Activated T-cell treated with anti-CD3 and anti-CD28 coated beads, Interleukin-2, amount 50 U/mL, for 4 hours (primary cell): ENCODE measurements around the gene OR14C36. TPM values are rescaled to one million over a fixed set of nuclear protein-coding genes. Genes with fewer than 3 reads are reported as not detected.

Source experiments
- ATAC-seq, 2 donors: fragments of 200-7000 bp; cut with Tn5 transposase; one replicate each; pipeline ENCODE4 v1.10.0; 2021
- DNase-seq: peaks from one replicate; pipeline ENCODE4 v3.0.0-alpha.2; 2020
- H3K27me3 Mint-ChIP-seq: one replicate; pipeline ENCODE4 v1.8.0; 2021; ENCODE audit warnings: low read depth, mixed read lengths
- H3K36me3 Mint-ChIP-seq: one replicate; pipeline ENCODE4 v1.8.0; 2022; ENCODE audit warnings: mixed read lengths; ENCODE audit not compliant: insufficient read depth
- H3K4me1 Mint-ChIP-seq: one replicate; pipeline ENCODE4 v1.8.0; 2021; ENCODE audit warnings: low read depth, mixed read lengths
- H3K4me3 Mint-ChIP-seq: one replicate; pipeline ENCODE4 v1.8.0; 2021; ENCODE audit warnings: mild to moderate bottlenecking, moderate library complexity, mixed read lengths
- H3K9me3 Mint-ChIP-seq: one replicate; pipeline ENCODE4 v1.8.0; 2021; ENCODE audit warnings: mixed read lengths
- total RNA-seq, 3 donors: library from RNA; stranded (reverse); gene quantifications; one replicate each; pipeline ENCODE4 v1.2.1, GENCODE V29; 2021

OR14C36 gene
- total RNA-seq, 3 donors from 2014 or later = not detected

DNA sequence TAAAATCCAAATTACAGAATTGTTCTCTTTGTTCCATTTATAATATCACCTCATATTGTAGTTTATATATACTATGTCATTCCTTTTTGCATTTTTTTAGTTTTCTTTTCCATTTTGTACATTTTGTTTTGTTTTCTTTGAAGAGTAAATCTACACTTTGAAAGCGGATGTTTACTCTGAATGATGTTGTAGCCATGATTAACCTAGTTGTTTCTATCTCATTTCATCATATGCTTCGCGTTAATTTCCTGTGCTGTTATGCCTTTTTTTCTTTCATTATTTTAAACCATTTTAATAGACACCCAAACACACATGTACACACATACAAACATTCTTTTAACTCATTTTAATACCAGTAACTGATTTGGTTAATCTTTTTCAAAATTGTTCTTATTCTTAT is 32.3 kb downstream of the OR14C36 start:
- Mint-ChIP-seq H3K4me3 (no peak overlapping the region), H3K4me1 (no peaks in the 10 kb centered on the region), H3K9me3 (no peaks in the 10 kb centered on the region), H3K27me3 (peaks cover 2% of the 10 kb centered on the region), H3K36me3 (no peaks in the 10 kb centered on the region)
- no peak for ATAC-seq
- no peak for DNase-seq

DNA sequence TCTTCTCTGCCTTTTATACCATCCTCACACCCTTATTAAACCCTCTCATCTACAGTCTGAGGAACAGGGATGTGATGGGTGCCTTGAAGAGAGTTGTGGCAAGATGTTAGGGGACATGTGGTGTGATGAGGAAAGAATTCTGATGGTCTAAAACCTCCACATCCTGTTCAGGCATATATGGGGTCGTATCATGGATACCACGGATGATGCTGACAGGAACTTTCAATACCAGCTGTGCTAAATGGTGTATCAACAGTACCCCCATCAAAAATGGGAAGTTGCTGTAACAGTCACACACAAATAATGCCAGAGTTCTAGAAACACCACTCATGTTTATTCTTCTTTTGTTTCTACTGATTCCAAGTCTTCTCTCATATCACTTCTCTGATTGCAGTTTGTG is 39.9 kb downstream of the OR14C36 start:
- no peak overlapping the region for H3K4me3 Mint-ChIP-seq
- H3K9me3 Mint-ChIP-seq = no peaks in the 10 kb centered on the region

DNA sequence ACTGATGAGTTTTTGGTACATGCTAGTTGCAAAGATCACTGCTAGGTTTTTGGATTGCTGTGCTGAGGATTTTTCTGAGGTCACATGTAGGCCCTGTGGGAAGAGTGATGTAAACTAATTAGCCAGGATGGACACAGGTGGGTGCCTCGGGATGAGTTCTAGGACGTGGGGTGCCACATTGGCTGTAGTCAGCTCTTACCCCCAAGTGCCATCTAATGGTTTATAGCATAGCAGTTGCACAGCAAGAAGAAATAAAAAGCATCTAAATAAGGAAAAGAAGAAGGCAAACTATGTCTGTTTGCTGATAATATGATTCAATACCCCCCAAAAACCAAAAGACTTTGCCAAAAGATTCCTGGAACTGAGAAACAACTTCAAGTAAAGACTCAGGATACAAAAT is 44.5 kb downstream of the OR14C36 start:
- DNase-seq (no peak), ATAC-seq (no peak)
- Mint-ChIP-seq H3K27me3 (peaks cover 12% of the 10 kb centered on the region), H3K9me3 (no peaks in the 10 kb centered on the region), H3K4me1 (no peaks in the 10 kb centered on the region), H3K36me3 (no peaks in the 10 kb centered on the region), H3K4me3 (no peak overlapping the region)

More for the DNA sequence above, 39.9 kb downstream of the OR14C36 start:
- peaks cover 7% of the 10 kb centered on the region for H3K27me3 Mint-ChIP-seq
- no peaks in the 10 kb centered on the region for H3K4me1 Mint-ChIP-seq
- DNase-seq (no peak), ATAC-seq (no peak)
- no peaks in the 10 kb centered on the region for H3K36me3 Mint-ChIP-seq

Other genes with a start within 250 kb of the OR14C36 start
- gene OR2M5, start 203.6 kb upstream of the OR14C36 start, total RNA-seq = not detected
- not detected for gene OR2M2, start 174.0 kb upstream of the OR14C36 start, total RNA-seq
- not detected for gene OR2M3, start 151.5 kb upstream of the OR14C36 start, total RNA-seq
- not detected for gene OR2M4, start 117.4 kb upstream of the OR14C36 start, total RNA-seq
- gene OR2T33, start 70.8 kb upstream of the OR14C36 start, total RNA-seq = not detected
- not detected for gene OR2T12, start 45.4 kb upstream of the OR14C36 start, total RNA-seq
- gene OR2M7, start 24.2 kb upstream of the OR14C36 start, total RNA-seq = not detected
- not detected for gene OR2T4, start 12.9 kb downstream of the OR14C36 start, total RNA-seq
- gene OR2T6, start 27.0 kb downstream of the OR14C36 start, total RNA-seq = not detected
- not detected for gene OR2T1, start 54.3 kb downstream of the OR14C36 start, total RNA-seq
- not detected for gene OR2T2, start 96.9 kb downstream of the OR14C36 start, total RNA-seq
- not detected for gene OR2T3, start 124.6 kb downstream of the OR14C36 start, total RNA-seq
- not detected for gene OR2T5, start 139.8 kb downstream of the OR14C36 start, total RNA-seq
- gene OR2G6, start 159.3 kb downstream of the OR14C36 start, total RNA-seq = not detected
- not detected for gene OR2T29, start 214.0 kb downstream of the OR14C36 start, total RNA-seq
- gene OR2T34, start 226.0 kb downstream of the OR14C36 start, total RNA-seq = not detected
- not detected for gene OR2T10, start 248.9 kb downstream of the OR14C36 start, total RNA-seq